Measurements from ENCODE around the gene EVX1. TPM values are rescaled to one million over a fixed set of nuclear protein-coding genes. Genes with fewer than 3 reads are reported as not detected.

The EVX1 gene
- total RNA-seq, 3 donors from 2014 or later (not counting 1 experiment from before 2014, with no cell fraction given), result not detected

DNA sequence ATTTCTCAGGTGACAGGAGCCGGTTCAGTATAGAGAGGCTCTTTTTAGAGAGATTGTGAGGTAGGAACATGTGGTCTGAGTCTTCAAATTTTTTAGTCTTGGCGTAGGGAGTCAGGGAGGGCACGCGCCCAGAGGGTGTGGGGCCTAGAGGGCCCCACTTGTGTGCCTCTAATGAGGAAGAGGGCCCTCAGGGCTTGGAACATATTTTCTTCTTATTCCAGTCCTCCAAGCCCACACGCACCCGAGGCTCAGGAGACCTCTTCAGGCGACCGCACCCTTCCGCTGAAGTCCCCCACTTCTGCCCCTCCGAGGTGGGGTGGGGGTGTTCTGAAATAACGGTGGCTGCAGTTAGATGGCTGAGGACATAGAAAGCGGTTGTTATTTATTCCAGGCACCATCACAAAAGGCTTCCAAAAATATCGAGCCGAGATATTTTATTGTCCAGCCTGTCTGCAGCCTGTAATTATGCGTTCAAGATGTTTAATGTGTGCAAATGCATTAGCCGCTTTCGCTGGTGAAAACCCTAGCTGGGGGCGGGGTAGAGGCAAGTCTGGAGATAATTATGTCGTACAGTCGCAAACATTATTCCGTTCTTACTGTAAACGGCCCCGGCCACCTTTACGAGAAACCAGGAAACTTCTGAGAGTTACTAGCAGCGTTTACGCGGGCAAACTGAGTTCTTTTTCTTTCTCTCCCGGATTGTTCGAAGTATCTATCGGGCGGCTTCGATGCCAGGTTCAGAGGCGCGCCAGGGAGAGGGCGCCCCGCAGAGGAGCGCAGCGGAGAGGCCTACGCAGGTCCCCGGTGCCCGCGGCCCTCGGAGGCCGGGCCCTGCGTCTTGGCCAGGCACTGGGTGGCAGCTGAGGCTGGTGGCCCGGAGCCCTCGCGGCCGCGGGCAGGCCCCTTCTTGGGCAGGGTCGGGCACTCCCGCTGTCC, 29.8 kb upstream of the EVX1 start:
- H3K36me3 Mint-ChIP-seq, result no peaks in the 10 kb centered on the region
- no peaks in the 10 kb centered on the region for H3K36me3 ChIP-seq (ENCODE audit: control insufficient read depth, insufficient read depth, low read length)
- H3K9me3 Mint-ChIP-seq, result no peaks in the 10 kb centered on the region
- H3K27ac ChIP-seq (ENCODE audit: low read length), result no peak overlapping the region
- no peaks in the 10 kb centered on the region for H3K9me3 ChIP-seq (ENCODE audit: control insufficient read depth, insufficient read depth, low read length)
- peaks cover 77 to 96% of the 10 kb centered on the region in 2 donors for H3K27me3 Mint-ChIP-seq (ENCODE audit: low read depth in 2 of 2)
- H3K4me1 Mint-ChIP-seq, result peaks cover 6 to 8% of the 10 kb centered on the region in 2 donors
- H3K27ac Mint-ChIP-seq, result no peak overlapping the region
- no peak for DNase-seq
- WGBS (ENCODE audit: insufficient coverage), result 9% methylated on average over 47 of the region's 52 CpGs
- no peak overlapping the region for H3K4me3 Mint-ChIP-seq
- H3K27me3 ChIP-seq (ENCODE audit: control insufficient read depth, insufficient read depth, low read length), result peaks cover 51% of the 10 kb centered on the region
- no peak overlapping the region for H3K4me3 ChIP-seq (ENCODE audit: low read length)
- H3K4me1 ChIP-seq (ENCODE audit: control insufficient read depth, insufficient read depth, low read length), result peaks cover 9% of the 10 kb centered on the region
- no peak for ATAC-seq
- intact Hi-C loops (cut with micrococcal nuclease), result no loop called here
- TF ChIP-seq, protein P1, sequence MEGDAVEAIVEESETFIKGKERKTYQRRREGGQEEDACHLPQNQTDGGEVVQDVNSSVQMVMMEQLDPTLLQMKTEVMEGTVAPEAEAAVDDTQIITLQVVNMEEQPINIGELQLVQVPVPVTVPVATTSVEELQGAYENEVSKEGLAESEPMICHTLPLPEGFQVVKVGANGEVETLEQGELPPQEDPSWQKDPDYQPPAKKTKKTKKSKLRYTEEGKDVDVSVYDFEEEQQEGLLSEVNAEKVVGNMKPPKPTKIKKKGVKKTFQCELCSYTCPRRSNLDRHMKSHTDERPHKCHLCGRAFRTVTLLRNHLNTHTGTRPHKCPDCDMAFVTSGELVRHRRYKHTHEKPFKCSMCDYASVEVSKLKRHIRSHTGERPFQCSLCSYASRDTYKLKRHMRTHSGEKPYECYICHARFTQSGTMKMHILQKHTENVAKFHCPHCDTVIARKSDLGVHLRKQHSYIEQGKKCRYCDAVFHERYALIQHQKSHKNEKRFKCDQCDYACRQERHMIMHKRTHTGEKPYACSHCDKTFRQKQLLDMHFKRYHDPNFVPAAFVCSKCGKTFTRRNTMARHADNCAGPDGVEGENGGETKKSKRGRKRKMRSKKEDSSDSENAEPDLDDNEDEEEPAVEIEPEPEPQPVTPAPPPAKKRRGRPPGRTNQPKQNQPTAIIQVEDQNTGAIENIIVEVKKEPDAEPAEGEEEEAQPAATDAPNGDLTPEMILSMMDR (IDR thresholded peaks at IDR 0.05), result no peak

DNA sequence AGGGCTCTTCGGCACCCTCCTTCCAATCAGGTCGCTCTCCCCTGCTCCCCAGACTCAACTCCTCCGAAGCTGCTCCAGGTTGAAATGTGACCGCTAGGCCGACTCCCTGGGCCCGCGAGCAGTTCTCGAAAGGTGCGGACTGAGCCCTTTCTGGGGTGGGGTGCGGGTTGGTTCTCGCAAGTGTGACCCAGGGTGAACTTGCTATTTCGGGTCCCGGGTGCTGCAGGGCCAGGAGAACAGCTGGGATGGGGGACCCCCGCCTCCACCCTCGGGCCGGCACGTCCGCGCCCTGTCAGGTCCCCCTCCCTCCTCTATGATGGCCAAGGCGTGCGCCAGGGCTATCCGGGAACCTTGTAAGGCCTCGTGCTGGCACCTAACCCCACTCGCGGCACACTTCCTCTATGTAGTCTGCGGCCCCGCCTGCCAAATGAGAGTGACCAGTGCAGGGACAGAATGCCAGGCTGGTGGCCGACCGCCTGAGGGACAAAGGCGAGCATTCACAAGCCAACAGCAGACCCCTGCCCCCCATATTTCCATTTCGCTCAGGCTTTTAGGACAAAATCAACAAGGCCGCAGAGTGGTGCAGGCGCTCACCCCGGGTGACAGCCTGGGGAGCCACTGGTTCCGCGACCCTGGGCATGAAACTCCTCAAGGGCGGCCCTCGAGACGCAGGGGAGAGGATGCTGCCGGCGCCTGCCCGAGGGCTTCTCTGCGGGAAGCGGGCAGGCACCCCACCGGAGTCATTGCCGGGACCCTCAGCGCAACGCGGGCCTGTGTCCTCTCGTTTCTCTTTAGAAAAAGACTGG, 29.0 kb upstream of the EVX1 start:
- H3K4me1 ChIP-seq (ENCODE audit: control insufficient read depth, insufficient read depth, low read length), result peaks cover 9% of the 10 kb centered on the region
- ATAC-seq, result no peak
- Mint-ChIP-seq H3K9me3 (no peaks in the 10 kb centered on the region), H3K4me3 (no peak overlapping the region), H3K4me1 (peaks cover 6 to 8% of the 10 kb centered on the region in 2 donors), H3K27ac (no peak overlapping the region), H3K27me3 (ENCODE audit: low read depth in 2 of 2) (peaks cover 80 to 96% of the 10 kb centered on the region in 2 donors), H3K36me3 (no peaks in the 10 kb centered on the region)
- TF ChIP-seq, protein P1 (IDR thresholded peaks at IDR 0.05), result no peak
- H3K27ac ChIP-seq (ENCODE audit: low read length), result no peak overlapping the region
- no peaks in the 10 kb centered on the region for H3K9me3 ChIP-seq (ENCODE audit: control insufficient read depth, insufficient read depth, low read length)
- no peak for DNase-seq
- WGBS (ENCODE audit: insufficient coverage), result 37% methylated on average over 50 of the region's 50 CpGs
- intact Hi-C loops (cut with micrococcal nuclease), result no loop called here
- peaks cover 50% of the 10 kb centered on the region for H3K27me3 ChIP-seq (ENCODE audit: control insufficient read depth, insufficient read depth, low read length)
- no peaks in the 10 kb centered on the region for H3K36me3 ChIP-seq (ENCODE audit: control insufficient read depth, insufficient read depth, low read length)
- no peak overlapping the region for H3K4me3 ChIP-seq (ENCODE audit: low read length)

DNA sequence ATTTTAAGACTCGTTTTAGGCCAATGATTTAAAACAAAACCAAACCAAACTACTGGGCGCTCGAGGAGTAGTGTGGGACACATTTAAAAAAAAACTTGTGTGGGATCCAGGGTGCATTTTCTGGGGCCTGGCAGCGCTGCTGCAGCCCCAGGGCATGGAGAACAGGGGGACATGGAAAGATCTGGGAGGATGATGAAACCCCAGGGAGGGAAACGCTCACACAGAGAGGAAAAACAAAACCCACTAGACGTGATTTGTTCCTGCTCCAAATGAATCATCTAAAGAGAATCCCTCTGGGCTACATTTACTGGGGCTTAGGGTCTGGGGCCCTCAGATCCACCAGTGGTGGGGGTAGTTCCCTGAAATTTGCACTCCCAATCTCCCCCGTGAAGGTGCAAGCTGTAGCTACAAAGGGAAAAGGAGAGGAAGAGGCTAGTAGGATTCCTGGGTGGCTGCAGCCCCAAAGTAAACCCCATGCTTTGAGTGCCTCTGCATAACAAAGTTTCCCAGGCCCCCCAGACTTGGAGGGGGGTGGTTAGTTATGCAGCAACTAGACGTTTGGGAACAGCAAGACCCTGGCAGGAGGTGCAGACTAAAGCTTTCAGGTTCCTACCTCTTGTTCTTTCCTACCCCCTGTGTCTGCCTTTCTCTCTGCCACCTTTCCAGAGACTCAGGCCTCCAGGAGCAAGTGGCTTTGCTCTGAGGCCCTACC, 28.2 kb upstream of the EVX1 start:
- intact Hi-C loops (cut with micrococcal nuclease), result no loop called here
- H3K4me3 Mint-ChIP-seq, result no peak overlapping the region
- peaks cover 50% of the 10 kb centered on the region for H3K27me3 ChIP-seq (ENCODE audit: control insufficient read depth, insufficient read depth, low read length)
- peaks cover 79 to 90% of the 10 kb centered on the region in 2 donors for H3K27me3 Mint-ChIP-seq (ENCODE audit: low read depth in 2 of 2)
- H3K27ac ChIP-seq (ENCODE audit: low read length), result no peak overlapping the region
- H3K4me1 Mint-ChIP-seq, result peaks cover 6 to 8% of the 10 kb centered on the region in 2 donors
- no peak overlapping the region for H3K4me3 ChIP-seq (ENCODE audit: low read length)
- 63% methylated on average over 8 of the region's 8 CpGs for WGBS (ENCODE audit: insufficient coverage)
- no peaks in the 10 kb centered on the region for H3K36me3 ChIP-seq (ENCODE audit: control insufficient read depth, insufficient read depth, low read length)
- ATAC-seq (no peak), DNase-seq (no peak)
- H3K9me3 Mint-ChIP-seq, result no peaks in the 10 kb centered on the region
- H3K9me3 ChIP-seq (ENCODE audit: control insufficient read depth, insufficient read depth, low read length), result no peaks in the 10 kb centered on the region
- H3K27ac Mint-ChIP-seq, result no peak overlapping the region
- H3K4me1 ChIP-seq (ENCODE audit: control insufficient read depth, insufficient read depth, low read length), result peaks cover 9% of the 10 kb centered on the region
- TF ChIP-seq, protein P1 (IDR thresholded peaks at IDR 0.05), result no peak
- H3K36me3 Mint-ChIP-seq, result no peaks in the 10 kb centered on the region

All from natural killer cell (primary cell).